Measurements from ENCODE around the gene KCNC4.

GRCh38 chr1:110176299-110176956 is 33.7 kb upstream of the KCNC4 start:
- TF ChIP-seq CTCF (conservative IDR thresholded peaks at IDR 0.05; ENCODE audit: low read length) (no peak), EZH2phosphoT487 (IDR thresholded peaks at IDR 0.05; ENCODE audit: borderline replicate concordance, low read depth, low read length) (no peak)
